AG10803 (cell line): ENCODE data around the gene C1orf21.

Experiments used
- DNase-seq: peaks from one replicate; pipeline ENCODE4 v3.0.0; 2010; ENCODE audit warnings: low read depth
- H3K4me3 ChIP-seq: 2 replicates; pipeline ENCODE4 v1.5.1; 2011; ENCODE audit warnings: mild to moderate bottlenecking, low read length, control low read depth
- TF ChIP-seq, protein P1 (sequence below): conservative IDR thresholded peaks from 2 replicates; pipeline ENCODE4 v1.5.1; 2011; ENCODE audit warnings: mild to moderate bottlenecking, low read length, control low read depth, inconsistent platforms

C1orf21 gene

DNA sequence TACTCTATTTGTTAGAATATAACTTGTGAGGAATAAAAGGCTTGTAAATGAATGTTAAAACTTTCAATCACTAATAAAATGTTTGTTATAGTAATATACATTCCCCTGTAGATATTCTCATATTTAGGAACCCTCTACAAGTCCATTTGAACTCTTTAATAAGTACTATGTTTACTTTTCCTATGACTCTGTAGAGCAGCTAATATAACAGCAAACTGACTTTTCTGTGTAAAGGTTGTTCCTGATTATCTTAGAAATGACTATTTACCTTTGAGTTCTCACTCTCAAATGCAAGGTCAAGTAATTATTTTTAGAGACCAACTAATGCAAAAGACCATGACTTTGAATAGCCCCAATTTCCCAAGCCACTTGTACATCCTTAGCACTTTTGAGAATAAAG lies 130.3 kb downstream of the C1orf21 start:
- no peak overlapping the region for H3K4me3 ChIP-seq
- TF ChIP-seq, protein P1, sequence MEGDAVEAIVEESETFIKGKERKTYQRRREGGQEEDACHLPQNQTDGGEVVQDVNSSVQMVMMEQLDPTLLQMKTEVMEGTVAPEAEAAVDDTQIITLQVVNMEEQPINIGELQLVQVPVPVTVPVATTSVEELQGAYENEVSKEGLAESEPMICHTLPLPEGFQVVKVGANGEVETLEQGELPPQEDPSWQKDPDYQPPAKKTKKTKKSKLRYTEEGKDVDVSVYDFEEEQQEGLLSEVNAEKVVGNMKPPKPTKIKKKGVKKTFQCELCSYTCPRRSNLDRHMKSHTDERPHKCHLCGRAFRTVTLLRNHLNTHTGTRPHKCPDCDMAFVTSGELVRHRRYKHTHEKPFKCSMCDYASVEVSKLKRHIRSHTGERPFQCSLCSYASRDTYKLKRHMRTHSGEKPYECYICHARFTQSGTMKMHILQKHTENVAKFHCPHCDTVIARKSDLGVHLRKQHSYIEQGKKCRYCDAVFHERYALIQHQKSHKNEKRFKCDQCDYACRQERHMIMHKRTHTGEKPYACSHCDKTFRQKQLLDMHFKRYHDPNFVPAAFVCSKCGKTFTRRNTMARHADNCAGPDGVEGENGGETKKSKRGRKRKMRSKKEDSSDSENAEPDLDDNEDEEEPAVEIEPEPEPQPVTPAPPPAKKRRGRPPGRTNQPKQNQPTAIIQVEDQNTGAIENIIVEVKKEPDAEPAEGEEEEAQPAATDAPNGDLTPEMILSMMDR, result no peak
- no peak for DNase-seq

DNA sequence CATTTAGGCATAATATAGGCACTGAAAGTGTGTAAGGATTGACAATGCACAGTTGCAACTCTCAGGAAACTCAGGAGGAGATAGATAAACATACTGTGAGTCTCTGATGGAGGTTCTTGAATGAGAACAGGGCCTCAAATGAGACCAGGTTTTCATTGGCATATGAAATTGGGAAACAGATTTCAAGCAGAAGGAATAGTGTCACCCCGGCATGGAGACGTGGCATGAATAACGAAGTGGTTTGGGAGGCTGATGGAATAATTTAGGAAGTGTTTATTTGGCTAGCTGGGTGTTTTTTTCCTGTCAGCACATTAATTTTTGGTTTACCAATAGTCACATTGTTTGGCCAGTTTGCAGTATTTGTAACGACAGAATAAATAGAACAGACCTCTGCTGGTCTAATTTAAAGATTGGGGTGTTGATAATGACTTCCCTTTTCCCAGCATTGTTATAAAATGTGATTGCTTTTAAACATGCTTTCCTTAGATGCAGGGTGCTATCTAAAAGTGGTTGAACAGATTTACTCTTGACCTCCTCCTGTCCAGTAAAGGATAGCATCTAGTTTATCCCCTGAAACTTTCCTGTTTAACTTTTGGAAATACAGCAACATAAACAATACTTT lies 132.0 kb downstream of the C1orf21 start:
- TF ChIP-seq, protein P1, result no peak
- no peak overlapping the region for H3K4me3 ChIP-seq
- no peak for DNase-seq

DNA sequence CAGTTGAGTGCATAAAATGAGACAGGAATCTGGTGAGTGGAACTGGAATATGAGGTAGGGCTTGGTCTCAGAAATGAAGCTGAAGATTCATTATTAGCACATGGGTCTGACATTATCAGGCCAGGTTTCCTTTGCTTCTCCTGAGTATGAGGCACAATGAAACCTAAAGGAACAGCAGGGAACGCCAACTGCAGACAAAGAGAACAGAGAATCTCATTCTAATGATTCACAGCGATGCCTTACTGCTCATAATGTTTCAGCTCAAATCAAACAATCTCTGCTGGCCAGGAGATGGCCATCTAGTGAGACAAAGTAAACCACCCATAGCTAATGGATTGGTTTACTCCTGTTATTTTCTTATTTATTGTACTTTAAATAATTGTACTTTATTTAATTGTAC lies 133.5 kb downstream of the C1orf21 start:
- TF ChIP-seq, protein P1, result no peak
- no peak for DNase-seq
- no peak overlapping the region for H3K4me3 ChIP-seq

DNA sequence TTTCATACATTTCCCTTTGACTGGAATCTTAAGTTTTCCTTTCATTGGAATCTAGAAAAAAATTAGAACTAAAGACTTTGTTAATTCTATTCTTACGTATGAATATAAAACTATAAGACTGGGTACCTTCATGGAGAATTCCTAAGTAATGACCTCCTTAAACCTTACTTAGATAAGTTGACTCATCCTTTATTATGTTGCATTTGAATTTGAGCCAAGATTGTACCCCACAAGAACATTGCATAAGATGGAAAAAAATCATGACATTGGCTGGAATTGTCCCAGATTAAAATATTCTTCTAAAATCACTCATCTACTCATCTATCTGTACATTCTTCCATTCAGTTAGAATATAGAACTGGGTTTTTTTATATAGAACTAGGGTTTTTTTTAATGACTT lies 137.4 kb downstream of the C1orf21 start:
- H3K4me3 ChIP-seq, result no peak overlapping the region
- TF ChIP-seq, protein P1, result no peak
- DNase-seq, result peak; percentile 39

DNA sequence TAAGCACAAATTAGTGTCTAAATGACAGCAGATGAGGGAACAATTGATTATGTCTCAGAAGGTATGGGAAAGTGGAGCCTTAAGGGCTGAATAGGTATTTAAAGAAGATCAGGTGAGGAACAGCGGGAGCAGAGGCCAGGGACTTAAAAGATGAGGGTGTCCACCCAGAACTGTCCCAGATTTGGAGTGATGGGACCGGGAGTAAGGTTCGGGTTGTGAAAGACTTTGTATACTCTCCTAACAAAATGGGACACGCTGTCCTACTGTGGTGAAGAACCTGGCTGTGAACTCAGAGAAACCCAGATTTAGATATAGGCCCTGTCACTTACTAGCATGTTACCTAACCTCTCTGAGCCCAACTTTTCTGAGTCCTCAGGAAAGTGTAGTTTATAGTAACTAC lies 140.6 kb downstream of the C1orf21 start:
- no peak for DNase-seq
- TF ChIP-seq, protein P1, result no peak
- H3K4me3 ChIP-seq, result no peak overlapping the region

DNA sequence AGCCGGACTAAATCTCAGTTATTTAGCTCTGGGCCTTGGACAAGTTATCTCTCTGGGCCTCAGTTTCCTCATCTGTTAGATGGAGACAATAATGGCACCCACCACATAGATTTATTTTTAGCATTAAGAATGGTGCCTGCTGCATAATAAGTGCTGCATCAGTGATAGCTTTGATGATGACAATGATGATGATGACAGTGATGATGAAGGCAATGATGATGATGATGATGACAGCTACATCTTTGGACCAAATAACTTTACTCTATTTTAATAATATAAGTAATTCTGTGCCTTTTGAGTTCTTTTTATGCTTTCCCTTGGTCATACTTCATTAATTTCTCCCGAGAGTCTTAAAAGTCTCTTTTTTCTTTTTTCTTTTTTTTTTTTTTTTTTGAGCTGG lies 143.4 kb downstream of the C1orf21 start:
- no peak overlapping the region for H3K4me3 ChIP-seq
- TF ChIP-seq, protein P1, result no peak
- no peak for DNase-seq

DNA sequence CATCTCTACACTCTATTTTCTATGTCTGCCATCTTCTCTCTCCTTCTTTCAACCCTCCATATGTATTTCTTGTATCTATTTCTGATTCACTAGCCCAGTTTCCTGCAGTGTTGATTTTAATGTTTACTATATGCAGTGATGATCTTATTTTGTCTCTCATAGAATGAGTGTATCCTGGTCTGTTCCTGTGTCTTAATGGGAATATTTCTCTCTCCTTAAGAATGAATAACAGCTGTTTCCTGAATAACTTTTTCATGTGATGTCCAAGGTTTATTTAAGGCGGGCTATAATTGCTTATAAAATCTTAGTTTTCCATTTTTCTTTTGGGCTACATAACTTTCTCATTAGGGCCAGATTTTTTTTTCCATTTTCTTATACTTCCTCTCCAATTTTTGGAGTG lies 144.5 kb downstream of the C1orf21 start:
- TF ChIP-seq, protein P1, result no peak
- peak; percentile 32 for DNase-seq

More for the DNA sequence above, 144.5 kb downstream of the C1orf21 start:
- H3K4me3 ChIP-seq, result no peak overlapping the region
